GM18519 (cell line): ENCODE results near the gene SNX25.

ENCODE experiments used
- ATAC-seq: cut with Tn5 transposase; IDR thresholded peaks from one replicate; pipeline ENCODE4 v1.9.1; 2021; ENCODE audit warnings: mild to moderate bottlenecking, moderate library complexity; ENCODE audit not compliant: unreplicated experiment, low FRiP score

SNX25 gene

GRCh38 chr4:185363251-185363650 is 153.9 kb downstream of the SNX25 start:
- no peak for ATAC-seq

GRCh38 chr4:185364886-185365285 is 155.5 kb downstream of the SNX25 start:
- no peak for ATAC-seq

- ATAC-seq: no peak
These were observed 160.3 kb downstream of the SNX25 start for GRCh38 chr4:185369731-185370130.

GRCh38 chr4:185370268-185370949 is 161.0 kb downstream of the SNX25 start:
- ATAC-seq: no peak

- no peak for ATAC-seq
These were observed 162.3 kb downstream of the SNX25 start for GRCh38 chr4:185371702-185372101.

- no peak for ATAC-seq
These were observed 164.6 kb downstream of the SNX25 start for GRCh38 chr4:185374027-185374426.

GRCh38 chr4:185374573-185374972 is 165.2 kb downstream of the SNX25 start:
- ATAC-seq: no peak

GRCh38 chr4:185378264-185378663 is 168.9 kb downstream of the SNX25 start:
- no peak for ATAC-seq

- ATAC-seq: no peak
These were observed 170.2 kb downstream of the SNX25 start for GRCh38 chr4:185379326-185380295.

GRCh38 chr4:185380320-185380719 is 170.9 kb downstream of the SNX25 start:
- no peak for ATAC-seq

GRCh38 chr4:185381288-185382196 is 172.1 kb downstream of the SNX25 start:
- ATAC-seq: no peak

GRCh38 chr4:185382754-185383153 is 173.4 kb downstream of the SNX25 start:
- ATAC-seq: no peak

GRCh38 chr4:185383451-185383850 is 174.1 kb downstream of the SNX25 start:
- ATAC-seq: no peak

- ATAC-seq: no peak
These were observed 174.7 kb downstream of the SNX25 start for GRCh38 chr4:185384061-185384460.

GRCh38 chr4:185384930-185385331 is 175.5 kb downstream of the SNX25 start:
- no peak for ATAC-seq

- ATAC-seq: no peak
These were observed 178.6 kb downstream of the SNX25 start for GRCh38 chr4:185387957-185388356.

GRCh38 chr4:185390941-185391340 is 181.5 kb downstream of the SNX25 start:
- ATAC-seq: no peak

- no peak for ATAC-seq
These were observed 182.8 kb downstream of the SNX25 start for GRCh38 chr4:185392156-185392555.

- ATAC-seq: no peak
These were observed 185.3 kb downstream of the SNX25 start for GRCh38 chr4:185394568-185395237.
